Mesodermal cell (in vitro differentiated cells): Measurements from ENCODE around the gene MUC5AC.
"Not testable (repeated sequence)": the region's sequence is repeated elsewhere in the genome, so short reads cannot be mapped to it uniquely, and the experiment has no call there.

Experiments used
- H3K27ac ChIP-seq: 2 replicates; pipeline ENCODE4 v1.7.0; 2013; ENCODE audit warnings: mild to moderate bottlenecking, low read depth, low read length, moderate library complexity; ENCODE audit not compliant: severe bottlenecking
- H3K36me3 ChIP-seq: 2 replicates; pipeline ENCODE4 v1.7.1; 2013; ENCODE audit warnings: mild to moderate bottlenecking, low read length, moderate library complexity; ENCODE audit not compliant: control insufficient read depth, insufficient read depth
- H3K4me1 ChIP-seq: one replicate; pipeline ENCODE4 v1.7.1; 2013; ENCODE audit warnings: mild to moderate bottlenecking, low read length; ENCODE audit not compliant: insufficient read depth, control insufficient read depth, poor library complexity, severe bottlenecking
- H3K4me3 ChIP-seq: 2 replicates; pipeline ENCODE4 v1.7.0; 2013; ENCODE audit warnings: low read length, control low read depth, mild to moderate bottlenecking; ENCODE audit not compliant: insufficient read depth, poor library complexity, severe bottlenecking; ENCODE audit errors: extremely low read depth
- H3K9me3 ChIP-seq: 2 replicates; pipeline ENCODE4 v1.7.1; 2013; ENCODE audit warnings: mild to moderate bottlenecking, low read length, moderate library complexity; ENCODE audit not compliant: control insufficient read depth
- WGBS, 2 experiments: methylation state at CpG; one replicate each; pipeline ENCODE4 v1.1.5; 2013; ENCODE audit warnings: missing lambda C conversion rate in 2 of 2; ENCODE audit not compliant: insufficient coverage in 2 of 2; 5-methylcytosine and 5-hydroxymethylcytosine counted together

The MUC5AC gene

GRCh38 chr11:1165256-1166041 lies 7.7 kb downstream of the MUC5AC start:
- H3K4me3 ChIP-seq: no peak overlapping the region
- WGBS, 2 experiments: 90 to 94% methylated on average over 28 to 30 of the region's 30 CpGs
- no peaks in the 10 kb centered on the region for H3K9me3 ChIP-seq
- no peak overlapping the region for H3K27ac ChIP-seq
- H3K36me3 ChIP-seq: no peaks in the 10 kb centered on the region
- H3K4me1 ChIP-seq: no peaks in the 10 kb centered on the region

DNA sequence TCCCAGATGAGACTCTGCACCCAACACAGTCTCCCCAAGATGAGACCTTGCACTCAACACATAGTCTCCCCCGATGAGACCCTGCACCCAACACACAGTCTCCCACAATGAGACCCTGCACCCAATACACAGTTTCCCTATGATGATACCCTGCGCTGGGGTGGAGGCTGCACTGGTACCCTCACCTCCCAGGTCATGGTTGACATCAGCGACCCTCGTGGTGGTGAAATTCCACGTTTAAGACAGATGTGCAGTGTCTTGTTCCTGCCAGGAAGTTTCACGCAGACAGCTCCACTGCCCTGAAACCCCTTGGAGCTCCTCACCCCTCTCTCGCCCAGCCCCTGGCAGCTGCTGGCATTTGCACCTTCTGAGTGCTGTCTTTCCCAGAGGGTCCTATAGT lies 9.5 kb downstream of the MUC5AC start:
- Histone ChIP-seq H3K4me3 (no peak overlapping the region), H3K9me3 (no peaks in the 10 kb centered on the region)
- WGBS, 2 experiments: 85 to 90% methylated on average over 6 to 7 of the region's 7 CpGs

DNA sequence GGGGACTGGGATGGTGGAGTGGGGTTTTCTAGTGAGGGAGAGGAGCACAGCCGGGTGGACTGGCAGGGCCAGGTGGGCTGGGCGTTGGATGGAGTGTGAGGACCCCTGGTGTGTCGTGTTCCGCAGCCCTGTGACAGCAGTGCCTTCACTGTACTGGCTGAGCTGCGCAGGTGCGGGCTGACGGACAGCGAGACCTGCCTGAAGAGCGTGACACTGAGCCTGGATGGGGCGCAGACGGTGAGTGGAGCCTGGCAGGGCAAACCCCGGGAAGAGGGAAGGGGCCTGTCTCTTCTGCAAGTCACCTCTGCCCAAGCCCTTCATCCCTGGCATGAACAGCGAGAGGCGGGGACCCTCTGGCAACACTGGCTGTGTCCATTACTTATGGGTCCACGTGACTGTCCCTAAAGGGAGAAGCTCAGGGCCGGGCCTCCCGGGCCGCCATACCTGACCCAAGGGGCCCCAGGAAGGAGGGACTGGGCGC lies 10.0 kb downstream of the MUC5AC start:
- no peaks in the 10 kb centered on the region for H3K4me1 ChIP-seq
- H3K4me3 ChIP-seq: no peak overlapping the region
- no peak overlapping the region for H3K27ac ChIP-seq
- WGBS, 2 experiments: 83% methylated on average over 18 of the region's 19 CpGs
- no peaks in the 10 kb centered on the region for H3K9me3 ChIP-seq
- no peaks in the 10 kb centered on the region for H3K36me3 ChIP-seq

More for the DNA sequence above, 9.5 kb downstream of the MUC5AC start:
- Histone ChIP-seq H3K36me3 (no peaks in the 10 kb centered on the region), H3K27ac (no peak overlapping the region), H3K4me1 (no peaks in the 10 kb centered on the region)

GRCh38 chr11:1168256-1168655 lies 10.5 kb downstream of the MUC5AC start:
- 87 to 92% methylated on average over 9 to 10 of the region's 11 CpGs for WGBS, 2 experiments
- H3K27ac ChIP-seq: no peak overlapping the region
- H3K36me3 ChIP-seq: no peaks in the 10 kb centered on the region
- peaks cover 1% of the 10 kb centered on the region for H3K9me3 ChIP-seq
- no peaks in the 10 kb centered on the region for H3K4me1 ChIP-seq
- no peak overlapping the region for H3K4me3 ChIP-seq

- Histone ChIP-seq H3K4me3 (no peak overlapping the region), H3K9me3 (peaks cover 5% of the 10 kb centered on the region), H3K27ac (no peak overlapping the region), H3K36me3 (no peaks in the 10 kb centered on the region), H3K4me1 (no peaks in the 10 kb centered on the region)
- WGBS, 2 experiments: 90 to 91% methylated on average over 21 to 22 of the region's 23 CpGs
Observed at GRCh38 chr11:1168721-1169161, 11.0 kb downstream of the MUC5AC start.

DNA sequence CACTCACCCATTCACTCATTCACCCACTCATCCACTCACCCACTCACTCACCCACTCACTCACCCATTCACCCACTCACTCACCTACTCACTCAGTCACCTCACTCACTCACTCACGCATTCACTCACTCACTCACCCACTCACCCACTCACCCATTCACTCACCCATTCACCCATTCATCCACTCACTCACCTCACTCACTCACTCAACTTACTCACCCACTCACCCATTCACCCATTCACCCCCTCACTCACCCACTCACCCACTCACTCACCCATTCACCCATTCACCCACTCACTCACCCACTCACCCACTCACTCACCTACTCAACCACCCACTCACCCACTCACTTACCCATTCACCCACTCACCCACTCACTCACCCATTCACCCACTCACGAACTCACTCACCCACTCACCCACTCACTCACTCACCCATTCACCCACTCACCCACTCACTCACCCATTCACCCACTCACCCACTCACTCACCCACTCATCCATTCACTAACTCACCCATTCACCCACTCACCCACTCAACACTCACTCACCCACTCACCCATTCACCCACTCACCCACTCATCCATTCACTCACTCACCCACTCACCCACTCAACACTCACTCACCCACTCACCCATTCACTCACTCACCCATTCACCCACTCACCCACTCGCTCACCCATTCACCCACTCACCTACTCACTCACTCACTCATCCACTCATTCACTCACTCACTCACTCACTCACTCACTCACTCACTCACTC lies 13.7 kb downstream of the MUC5AC start:
- Histone ChIP-seq H3K4me3 (no peak overlapping the region), H3K27ac (no peak overlapping the region), H3K4me1 (no peaks in the 10 kb centered on the region), H3K36me3 (no peaks in the 10 kb centered on the region), H3K9me3 (peaks cover 5% of the 10 kb centered on the region)
- 65 to 73% methylated on average over 1 to 2 of the region's 3 CpGs for WGBS, 2 experiments

DNA sequence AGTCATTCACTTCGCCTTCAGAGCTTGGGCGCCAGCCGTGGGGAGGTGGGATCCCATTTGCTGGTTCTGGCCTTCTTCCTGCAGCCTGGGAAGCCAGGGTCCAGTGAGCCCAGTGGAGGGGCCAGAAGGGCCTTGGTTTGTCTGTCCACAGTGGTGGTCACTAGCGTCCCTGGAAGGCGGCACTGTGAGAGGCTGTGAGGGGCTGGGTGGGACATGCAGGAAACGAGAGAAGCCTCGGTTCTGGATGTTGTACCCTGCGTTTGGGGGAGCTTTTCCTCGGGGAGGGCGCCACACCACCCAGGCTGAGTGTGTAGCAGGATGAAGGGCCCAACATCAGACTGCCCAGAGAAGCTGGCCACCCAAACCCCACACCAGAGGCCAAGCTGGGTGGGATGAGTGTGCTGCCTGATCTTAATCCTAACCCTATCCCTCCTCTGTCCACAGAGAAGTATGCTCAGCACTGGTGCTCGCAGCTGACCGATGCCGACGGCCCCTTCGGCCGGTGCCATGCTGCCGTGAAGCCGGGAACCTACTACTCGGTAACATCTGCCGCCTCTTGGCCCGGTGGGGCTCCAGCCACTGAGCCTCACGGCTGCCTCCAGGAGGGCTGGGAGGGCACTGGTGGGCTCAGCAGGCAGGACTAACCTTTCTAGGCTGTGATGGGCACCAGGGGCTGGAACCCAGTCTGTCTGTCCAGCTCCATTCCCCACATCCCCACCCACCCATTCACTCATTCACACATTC lies 14.4 kb downstream of the MUC5AC start:
- no peak overlapping the region for H3K4me3 ChIP-seq
- 77 to 79% methylated on average over 19 to 22 of the region's 22 CpGs for WGBS, 2 experiments
- no peak overlapping the region for H3K27ac ChIP-seq
- no peaks in the 10 kb centered on the region for H3K36me3 ChIP-seq
- H3K9me3 ChIP-seq: peaks cover 5% of the 10 kb centered on the region
- H3K4me1 ChIP-seq: no peaks in the 10 kb centered on the region

- peaks cover 5% of the 10 kb centered on the region for H3K9me3 ChIP-seq
- no peak overlapping the region for H3K27ac ChIP-seq
- no peaks in the 10 kb centered on the region for H3K36me3 ChIP-seq
- no peak overlapping the region for H3K4me3 ChIP-seq
- 62 to 66% methylated on average over 4 of the region's 4 CpGs for WGBS, 2 experiments
- H3K4me1 ChIP-seq: no peaks in the 10 kb centered on the region
Observed at GRCh38 chr11:1172729-1173117, 15.0 kb downstream of the MUC5AC start.

GRCh38 chr11:1173396-1173795 lies 15.6 kb downstream of the MUC5AC start:
- 64 to 87% methylated on average over 3 of the region's 3 CpGs for WGBS, 2 experiments
- H3K4me1 ChIP-seq, H3K9me3 ChIP-seq: not testable (repeated sequence)

DNA sequence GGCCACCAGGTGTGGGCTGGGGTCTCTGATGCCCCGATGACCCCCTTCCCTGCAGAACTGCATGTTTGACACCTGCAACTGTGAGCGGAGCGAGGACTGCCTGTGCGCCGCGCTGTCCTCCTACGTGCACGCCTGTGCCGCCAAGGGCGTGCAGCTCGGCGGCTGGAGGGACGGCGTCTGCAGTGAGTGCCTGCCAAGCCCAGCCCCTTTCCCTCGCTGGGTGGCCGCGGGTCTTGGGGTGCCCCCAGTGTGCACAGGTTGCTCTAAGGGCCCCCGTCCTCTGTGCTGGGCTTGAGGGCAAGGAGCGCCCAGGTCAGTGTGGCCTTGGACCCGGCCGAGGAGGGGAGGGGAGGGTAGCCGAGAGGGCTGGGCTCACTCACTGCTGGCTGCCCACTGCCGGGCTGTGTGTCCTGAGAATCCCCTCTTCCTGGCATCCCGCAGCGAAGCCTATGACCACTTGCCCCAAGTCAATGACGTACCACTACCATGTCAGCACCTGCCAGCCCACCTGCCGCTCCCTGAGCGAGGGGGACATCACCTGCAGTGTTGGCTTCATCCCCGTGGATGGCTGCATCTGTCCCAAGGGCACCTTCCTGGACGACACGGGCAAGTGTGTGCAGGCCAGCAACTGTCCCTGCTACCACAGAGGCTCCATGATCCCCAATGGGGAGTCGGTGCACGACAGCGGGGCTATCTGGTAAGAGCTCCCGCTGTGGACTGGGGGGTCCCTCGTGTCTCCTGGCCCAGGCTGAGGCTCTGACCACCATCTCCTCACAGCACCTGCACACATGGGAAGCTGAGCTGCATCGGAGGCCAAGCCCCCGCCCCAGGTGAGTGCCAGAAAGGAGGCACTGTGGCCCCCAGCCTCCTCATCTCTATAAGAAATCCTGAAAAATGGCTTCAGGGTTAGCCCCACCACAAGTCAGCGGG lies 17.0 kb downstream of the MUC5AC start:
- Histone ChIP-seq H3K4me1 (no peaks in the 10 kb centered on the region), H3K27ac (no peak overlapping the region), H3K4me3 (no peak overlapping the region), H3K9me3 (peaks cover 5% of the 10 kb centered on the region), H3K36me3 (no peaks in the 10 kb centered on the region)
- WGBS, 2 experiments: 89% methylated on average over 32 to 37 of the region's 39 CpGs

More at GRCh38 chr11:1173396-1173795, 15.6 kb downstream of the MUC5AC start:
- H3K27ac ChIP-seq, H3K36me3 ChIP-seq, H3K4me3 ChIP-seq: not testable (repeated sequence)
